GM19240 (cell line): Measurements from ENCODE around the gene ZBTB7B.
"Not testable (repeated sequence)": the region's sequence is repeated elsewhere in the genome, so short reads cannot be mapped to it uniquely, and the experiment has no call there.

Source experiments
- DNase-seq: peaks from one replicate; pipeline ENCODE4 v3.0.0; 2011; ENCODE audit warnings: low spot score; ENCODE audit not compliant: insufficient read length

The ZBTB7B gene

DNA sequence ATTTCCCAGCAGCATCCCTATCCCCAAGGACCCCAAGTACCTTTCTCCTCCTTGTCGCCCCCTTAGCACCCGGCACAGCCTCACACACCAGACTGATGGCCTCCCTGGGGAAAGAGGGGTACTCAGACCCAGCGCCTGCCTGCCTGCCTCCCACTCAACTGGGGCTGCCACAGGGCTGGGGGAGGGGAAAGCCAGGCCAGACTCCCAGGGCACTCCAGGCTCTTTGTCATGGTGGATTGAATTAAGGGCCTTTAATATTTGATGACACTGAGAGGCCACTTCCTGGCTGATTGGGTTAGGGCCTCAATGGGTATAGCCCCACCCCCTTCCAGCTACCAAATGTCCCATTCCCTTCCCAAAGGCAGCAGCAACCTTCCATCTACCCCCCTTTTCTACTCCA is 33.9 kb upstream of the ZBTB7B start:
- DNase-seq = no peak

DNA sequence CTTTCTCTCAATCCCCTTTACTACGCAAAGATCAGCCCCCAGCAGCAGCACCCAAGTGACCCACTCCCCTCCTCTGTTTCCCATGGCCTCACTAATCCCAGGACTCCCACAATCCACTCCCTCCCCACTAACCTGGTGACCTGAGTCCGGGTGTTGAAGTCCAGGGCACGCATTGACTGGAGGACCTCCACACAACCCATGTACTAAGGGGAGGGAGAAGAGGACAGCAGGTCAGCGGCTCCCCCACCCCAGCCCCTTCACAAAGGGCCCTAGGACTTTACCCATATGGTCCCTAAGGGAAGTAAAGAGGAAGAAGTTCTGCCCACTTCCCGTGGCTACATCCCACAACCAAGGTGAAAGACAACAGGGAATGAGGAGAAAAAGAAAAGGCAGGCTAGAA is 33.4 kb upstream of the ZBTB7B start:
- DNase-seq = no peak

DNA sequence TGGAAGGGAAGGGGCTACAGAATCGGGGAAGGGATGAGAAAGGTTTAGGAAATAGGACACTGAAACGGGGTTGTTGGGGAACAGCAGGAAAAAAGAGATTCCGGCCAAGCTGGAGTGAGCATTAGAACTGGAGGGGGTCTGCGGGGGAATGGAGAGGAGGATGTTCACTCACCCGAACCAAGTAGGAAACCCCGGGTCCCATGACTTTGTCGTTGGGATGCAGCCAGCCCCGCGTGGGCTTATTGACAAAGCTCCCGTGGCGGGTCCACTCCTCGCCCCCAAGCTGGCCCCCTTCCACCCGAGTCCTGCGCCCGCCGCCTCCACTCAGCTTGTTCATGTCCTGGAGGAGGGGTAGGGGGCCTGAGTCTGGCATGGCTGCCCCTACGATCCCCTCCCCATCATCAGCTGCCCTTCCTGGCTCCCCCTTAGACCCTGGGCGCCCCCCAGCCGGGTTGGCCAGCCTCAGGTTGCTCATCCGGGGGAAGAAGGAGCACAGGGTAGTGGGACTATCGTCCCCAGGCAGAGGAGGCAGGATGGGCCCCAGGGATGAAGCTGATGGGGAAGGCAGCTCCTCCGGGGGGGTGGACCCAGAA is 32.6 kb upstream of the ZBTB7B start:
- DNase-seq = no peak

DNA sequence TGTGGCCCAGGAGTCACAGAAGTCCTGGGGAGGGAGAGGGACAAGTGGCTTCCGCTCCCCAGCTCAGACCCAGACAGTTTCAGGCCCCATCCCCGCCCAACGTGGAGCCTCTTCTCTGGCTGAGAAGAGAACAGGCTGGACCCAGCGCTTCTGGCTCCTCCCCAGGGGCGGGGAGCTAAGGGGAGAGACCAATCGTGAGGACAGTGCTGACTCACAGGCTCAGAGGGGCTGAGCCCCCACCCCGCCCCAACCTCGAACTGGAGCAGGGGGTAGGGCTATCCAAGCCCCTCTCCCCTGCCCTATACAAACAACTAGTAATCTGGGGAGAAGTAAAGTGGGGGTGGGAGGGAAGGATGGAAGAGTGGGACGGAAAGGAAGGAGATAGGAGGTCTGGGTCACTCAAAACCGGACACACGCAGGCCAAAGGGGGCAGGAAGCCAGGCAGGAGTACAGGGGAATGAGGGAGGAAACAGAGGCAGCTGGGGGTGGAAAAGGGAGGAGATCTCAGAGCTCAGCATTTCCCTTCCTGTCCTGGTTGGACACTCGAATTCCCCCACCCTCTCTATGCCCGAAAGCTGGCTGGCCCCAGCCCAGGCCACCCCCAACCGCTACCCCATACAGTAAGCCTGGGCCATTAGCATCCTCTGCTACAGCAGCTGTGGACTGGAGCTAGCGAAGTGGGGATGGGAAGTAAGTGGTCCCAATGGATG is 31.8 kb upstream of the ZBTB7B start, which contains the start of gene SHC1:
TSS of gene SHC1 (minus strand) at position 117 of the 710 bp plus-strand sequence. CDS start 221 bp downstream, outside the sequence.
- peak; percentile 37 for DNase-seq

DNA sequence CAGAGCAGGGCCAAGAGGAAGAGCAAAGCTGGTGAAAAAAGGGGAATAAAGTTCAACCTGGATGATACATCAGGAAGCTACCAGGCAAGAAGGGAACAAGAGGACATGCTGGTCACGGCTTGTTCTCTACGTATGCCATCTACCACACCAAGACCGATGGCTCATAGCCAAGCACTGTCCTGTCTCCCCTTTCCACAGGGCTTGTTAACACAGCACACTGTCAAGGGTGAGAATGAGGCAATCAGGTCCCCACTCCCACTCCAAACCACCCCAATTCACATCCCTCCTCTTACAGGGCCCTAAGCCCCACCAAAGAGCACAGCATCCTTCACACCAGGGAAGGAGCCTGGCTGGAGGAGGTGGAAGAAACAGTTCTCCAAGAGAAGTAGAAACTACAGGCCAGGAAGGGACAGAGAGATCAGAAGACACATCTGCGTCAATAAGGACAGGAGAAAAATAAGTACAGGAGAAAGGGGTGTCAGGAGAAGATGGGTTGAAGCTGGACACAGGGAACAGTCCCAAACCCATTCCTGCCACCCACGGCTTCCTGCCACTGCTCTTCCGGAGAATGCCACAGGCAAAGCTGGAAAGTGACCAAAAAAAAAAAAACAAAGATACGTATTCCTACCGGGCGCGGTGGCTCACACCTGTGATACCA is 31.1 kb upstream of the ZBTB7B start:
- DNase-seq = no peak

DNA sequence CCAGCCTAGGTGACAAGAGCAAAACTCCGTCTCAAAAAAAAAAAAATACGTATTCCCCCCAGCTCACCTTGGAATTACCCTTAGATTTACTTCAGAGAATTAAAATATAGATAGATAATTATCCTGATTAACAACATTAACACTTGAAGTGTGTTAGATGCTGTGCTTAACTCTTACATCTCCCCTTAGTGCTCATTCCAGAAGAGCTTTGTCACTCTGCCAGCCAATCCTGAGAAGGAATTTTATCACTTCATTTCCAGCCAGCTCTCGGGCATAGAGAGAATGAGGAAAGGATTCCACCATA is 30.4 kb upstream of the ZBTB7B start:
- DNase-seq = no peak

DNA sequence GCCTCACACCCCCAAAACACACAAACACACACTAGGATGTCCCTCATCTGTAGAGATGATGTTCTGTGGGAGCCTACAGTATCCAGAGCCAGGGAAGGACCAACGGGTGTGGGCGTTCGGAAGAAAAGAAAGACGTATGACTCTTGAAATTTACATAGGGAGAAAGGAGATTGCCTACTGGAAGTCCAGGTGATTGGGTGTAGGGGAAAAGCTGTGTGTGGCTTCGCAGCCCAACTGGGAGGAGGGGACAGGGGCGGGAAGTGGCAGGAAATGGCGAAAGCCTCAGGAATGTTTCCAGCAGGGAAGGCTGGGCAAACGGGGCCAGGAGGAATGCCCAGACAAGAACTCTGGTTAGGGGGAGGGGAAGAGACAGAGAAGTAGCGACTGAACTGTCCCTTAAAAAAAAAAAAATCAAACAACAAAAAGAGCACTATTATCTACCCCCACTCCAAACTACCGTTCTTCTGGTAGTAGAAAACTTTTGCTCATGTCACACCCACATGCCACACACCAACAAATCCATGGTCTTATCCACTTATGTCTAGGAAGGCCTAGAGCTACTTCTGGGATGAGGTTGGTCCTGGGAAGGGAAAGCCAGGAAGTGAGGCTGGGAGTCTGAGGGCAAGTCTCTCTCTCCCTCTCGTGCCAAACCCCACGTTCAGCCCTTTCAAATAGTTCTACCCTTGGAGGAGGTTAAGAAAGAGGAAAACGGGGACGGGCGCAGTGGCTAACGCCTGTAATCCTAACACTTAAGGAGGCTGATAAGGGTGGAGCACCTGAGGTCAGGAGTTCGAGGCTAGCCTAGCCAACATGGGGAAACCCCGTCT is 29.9 kb upstream of the ZBTB7B start:
- DNase-seq = no peak

DNA sequence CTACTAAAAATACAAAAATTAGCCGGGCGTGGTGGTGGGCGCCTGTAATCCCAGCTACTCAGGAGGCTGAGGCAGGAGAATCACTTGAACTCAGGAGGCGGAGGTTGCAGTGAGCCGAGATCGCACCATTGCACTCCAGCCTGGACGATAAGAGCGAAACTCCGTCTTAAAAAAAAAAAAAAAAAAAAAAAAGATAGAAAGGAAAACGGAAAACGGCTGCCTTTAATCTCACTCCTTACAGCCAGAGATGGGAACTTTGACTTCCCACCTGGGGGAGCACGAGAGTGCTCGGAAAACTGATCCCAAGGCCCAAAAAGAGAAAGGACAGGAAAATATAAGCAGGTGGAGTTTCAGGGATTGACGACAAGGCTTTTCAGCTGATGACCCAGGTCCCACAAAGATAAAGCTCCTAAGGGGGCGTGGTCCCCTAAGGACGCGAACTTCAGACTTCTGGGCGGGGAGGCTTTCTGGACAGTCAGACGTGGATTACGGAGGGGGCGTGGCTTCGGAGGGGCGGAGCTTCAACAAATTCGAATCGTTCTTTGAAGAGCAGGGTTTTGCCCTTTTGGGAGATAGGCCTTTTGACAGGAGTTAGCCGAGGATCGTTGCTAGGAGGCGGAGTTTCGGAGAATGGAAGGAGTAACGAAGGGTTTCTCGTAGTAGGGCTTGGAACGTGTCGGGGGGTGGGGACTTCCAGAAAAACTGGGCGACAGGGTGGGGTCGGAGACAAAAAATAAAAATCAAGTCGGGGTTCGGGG is 29.1 kb upstream of the ZBTB7B start:
- peak; percentile 91 for DNase-seq

DNA sequence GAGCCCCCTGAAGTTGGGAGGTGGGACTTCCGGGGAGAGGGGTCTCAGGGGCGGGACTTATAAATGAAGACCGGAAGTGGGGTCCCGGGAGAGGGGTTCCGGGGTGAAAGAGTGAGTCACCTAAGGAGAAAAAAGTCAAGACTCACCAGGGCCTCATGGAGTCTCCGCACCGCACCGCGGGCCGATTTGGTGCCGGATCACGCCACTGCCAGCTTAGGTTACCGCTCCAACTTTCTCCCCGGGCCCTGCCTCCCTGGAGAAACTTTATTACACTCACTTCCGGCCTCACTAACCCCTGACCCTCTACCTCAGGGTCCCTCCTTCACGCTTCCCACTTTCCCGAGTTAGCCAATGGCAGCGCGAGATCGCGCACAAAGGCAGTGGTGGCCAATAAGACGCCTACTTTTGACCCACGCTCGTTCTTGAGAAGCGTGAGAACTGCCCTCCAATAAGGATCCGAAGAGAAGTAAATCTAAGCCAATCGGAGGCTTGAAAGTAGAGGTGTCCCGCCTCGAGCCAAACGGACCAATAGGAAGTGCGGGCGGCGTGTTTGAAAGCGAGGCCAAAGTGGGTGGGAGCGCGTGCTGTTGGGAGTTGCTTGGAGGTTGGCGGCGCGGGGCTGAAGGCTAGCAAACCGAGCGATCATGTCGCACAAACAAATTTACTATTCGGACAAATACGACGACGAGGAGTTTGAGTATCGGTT is 28.3 kb upstream of the ZBTB7B start, which contains the start of gene CKS1B:
TSS of gene CKS1B (plus strand) at position 580 of the 706 bp plus-strand sequence. CDS start at position 645, 65 bp downstream.
- DNase-seq = peak; percentile 96

DNA sequence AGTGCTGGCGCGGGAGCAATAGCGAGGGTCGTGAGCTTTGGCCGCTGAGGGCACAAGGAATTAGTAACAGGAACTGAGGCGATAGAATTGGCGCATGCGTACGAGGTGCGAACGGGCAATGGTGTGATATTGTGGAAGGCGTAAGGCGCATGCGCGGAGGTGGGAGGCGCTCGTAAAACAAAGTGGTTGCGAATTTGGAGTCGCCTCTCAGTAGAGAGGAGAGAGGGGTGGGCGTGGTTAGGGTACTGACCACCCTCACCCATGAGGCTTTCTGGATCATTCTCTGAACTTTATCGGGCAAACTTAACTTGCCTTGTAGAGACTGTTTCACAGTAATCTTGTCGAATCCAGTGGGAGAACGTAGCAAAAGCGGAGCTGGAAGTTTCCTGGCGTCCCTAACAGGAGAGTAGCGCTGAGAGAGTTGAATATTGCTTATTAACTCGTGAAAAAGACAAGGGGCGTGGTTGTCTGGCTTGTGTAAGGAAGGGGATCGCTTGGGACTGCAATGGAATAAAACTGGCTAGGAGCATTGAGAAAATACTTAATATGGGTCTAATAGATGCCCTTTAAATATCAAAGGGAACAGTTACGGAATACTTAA is 27.7 kb upstream of the ZBTB7B start:
- peak; percentile 69 for DNase-seq

DNA sequence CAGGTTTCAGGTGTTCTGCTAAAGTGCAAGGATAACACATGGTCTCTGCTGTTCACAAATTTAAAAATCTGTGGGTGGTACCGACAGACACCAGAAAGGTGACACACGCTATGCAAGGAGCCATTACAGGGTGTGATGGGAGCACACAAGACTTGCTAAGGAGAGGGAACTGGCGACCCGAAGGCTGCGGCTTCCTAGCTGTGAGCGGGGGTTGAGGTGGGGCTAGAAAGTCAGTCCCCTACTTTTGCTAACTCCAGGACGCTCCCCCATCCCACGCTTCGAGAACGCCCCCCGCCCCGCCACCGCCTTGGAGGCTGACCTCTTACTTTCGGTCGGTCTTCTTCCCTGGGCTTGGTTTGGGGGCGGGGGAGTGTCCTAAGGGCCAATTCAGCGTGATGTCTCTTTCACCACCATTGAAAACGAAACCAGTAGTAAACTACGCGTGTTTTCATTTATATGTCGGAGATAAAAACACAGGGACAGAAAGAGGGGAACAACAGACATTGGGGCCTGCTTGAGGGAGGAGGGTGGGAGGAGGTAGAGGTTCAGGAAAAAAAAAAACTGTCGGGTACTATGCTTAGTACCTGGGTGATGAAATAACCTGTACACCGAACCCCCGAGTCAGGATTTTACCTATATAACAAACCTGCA is 27.1 kb upstream of the ZBTB7B start:
- no peak for DNase-seq

DNA sequence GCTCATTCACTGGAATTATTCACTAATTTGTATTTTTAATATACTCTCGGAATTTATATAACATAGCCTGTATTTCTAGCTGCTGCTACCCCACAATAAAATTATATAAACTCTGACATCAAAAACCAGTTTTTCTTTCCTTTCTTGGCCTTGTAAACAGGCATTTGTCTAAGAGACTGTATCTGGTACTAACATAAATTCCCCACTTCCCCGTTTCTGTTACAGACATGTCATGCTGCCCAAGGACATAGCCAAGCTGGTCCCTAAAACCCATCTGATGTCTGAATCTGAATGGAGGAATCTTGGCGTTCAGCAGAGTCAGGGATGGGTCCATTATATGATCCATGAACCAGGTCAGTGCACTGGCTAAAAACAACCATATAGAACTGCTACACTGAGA is 24.8 kb upstream of the ZBTB7B start:
- not testable (repeated sequence) for DNase-seq

DNA sequence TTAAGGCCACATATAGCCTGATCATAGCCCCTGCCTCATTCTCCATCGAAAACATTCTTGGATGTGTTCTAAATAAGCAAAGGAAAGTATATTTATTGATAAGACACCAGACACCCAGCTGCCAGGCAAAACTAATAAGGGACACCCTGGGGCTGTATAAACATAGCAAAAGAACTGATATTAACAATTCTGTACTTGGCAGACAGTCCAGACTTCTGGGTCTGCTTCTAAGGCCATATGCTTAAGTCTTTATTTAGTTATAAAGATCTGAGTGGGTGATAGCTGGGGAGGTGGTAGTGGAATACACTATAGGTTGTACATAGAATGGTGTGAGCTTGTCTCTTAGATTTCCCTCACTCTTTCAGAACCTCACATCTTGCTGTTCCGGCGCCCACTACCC is 24.2 kb upstream of the ZBTB7B start:
- DNase-seq = no peak

DNA sequence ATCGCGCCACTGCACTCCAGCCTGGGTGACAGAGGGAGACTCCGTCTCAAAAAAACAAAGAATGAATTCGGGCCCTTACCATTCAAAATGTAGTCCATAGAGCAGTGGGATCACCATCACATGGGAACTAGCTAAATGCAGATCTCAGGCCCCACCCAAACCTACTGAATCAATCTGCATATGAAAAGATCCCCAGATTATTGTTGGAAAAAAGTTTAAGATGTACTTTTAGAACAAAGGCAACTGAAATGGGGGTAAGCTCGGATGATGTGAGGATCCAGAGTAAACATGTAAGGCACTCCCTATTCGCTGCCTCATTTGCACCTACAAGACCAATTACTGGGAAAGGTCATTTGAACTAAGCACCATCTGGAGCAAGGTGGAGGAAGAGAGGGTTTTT is 20.3 kb upstream of the ZBTB7B start:
- DNase-seq = no peak

DNA sequence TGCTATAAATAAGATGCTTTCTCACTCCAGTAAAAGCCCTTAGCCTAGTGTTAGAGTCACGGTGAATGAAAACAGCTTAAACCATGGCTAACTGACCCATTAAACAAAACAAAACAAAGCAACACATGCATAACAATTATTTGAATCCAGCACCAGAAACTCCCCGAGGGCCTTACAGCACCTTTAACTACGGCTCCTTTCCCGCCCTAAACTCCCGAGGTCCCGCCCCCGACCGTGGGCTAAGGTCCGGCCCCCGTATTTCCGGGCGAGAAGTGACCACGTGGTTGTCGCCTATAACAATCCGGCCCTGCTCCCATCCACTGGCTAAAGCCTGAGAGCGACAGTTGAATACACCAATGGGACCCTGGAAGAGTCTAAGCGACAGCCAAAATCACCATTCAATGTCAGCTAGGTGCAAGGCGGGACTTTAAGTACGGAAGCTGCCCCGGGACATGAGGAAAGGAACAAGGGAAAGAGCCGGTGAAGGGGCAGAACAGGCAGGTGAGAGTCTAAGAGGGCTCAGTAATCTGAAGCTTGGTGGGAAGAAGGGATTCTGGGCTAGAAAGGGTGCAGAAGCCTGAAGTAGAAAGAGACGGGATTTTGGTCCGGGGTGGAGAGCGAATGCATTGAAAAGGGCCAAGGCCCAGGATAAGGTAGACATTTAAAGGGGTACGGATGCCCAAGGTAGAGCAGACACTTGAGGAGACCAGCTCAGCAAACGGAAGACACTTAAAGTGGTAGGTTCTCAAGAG is 19.5 kb upstream of the ZBTB7B start, which contains the start of gene FLAD1:
TSS of gene FLAD1 (plus strand) at position 448 of the 752 bp plus-strand sequence. CDS start 351 bp downstream, outside the sequence.
- DNase-seq = peak; percentile 96

DNA sequence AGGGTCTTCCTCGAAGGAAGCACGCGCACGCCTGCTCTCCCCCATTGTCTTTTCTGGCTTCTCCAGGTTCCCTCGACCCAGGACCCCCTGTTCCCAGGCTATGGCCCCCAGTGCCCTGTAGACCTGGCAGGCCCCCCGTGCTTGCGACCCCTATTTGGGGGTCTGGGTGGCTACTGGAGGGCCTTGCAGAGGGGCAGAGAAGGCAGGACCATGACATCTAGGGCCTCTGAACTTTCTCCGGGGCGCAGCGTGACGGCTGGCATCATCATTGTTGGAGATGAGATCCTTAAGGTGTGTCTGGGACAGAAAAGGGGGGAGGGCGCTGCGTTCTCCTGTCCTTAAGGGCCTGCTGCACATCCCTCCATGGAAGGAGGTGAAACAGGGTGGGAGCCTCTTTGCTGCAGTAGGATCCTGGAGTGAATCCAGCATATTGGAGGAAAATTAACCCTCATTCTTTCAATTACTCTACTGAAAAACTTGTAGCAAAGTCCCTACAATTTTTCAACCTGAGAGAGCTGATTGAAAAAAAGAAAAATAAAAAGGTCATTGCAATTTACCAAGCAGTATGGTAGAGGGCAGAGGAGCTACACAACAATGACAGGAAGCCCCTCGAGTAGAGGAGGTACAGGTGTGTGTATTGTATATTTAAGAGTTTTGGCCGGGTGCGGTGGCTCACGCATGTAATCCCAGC is 18.7 kb upstream of the ZBTB7B start:
- no peak for DNase-seq

DNA sequence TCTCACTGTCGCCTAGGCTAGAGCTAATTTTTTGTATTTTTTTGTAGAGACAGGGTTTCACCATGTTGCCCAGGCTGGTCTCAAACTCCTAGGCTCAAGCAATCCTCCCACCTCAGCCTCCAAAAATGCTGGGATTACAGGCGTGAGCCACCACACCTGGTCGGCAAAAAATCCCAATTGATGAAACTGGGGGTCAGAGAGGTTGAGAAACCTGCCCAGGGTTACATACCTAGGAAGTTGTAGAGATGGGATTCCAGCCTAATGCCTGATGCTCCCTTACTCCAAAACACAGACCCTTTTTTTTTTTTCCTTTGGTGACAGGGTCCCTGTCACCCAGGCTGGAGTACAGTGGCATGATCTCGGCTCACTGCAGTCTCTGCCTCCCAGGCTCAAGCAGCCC is 15.9 kb upstream of the ZBTB7B start:
- DNase-seq = not testable (repeated sequence)

DNA sequence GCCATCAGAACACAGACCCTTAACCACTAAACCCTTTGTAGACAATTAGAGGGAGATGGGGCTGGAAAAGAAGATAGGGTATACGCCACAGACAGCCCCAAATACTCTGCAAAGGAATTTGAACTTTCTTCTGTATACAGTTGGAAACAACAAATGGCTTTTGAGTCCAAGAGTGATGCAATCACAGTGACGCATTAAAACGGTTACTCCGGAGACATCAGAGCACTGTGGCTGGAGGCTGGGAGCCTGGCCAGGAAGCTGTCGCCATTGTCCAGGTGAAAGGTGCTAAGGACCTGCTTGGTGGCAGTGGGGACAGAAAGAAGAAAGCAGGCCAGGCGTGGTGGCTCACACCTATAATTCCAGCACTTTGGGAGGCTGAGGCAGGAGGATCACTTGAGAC is 15.3 kb upstream of the ZBTB7B start:
- DNase-seq = no peak
